ENCODE data around the gene DHRSX. TPM values are rescaled to one million over a fixed set of nuclear protein-coding genes. Genes with fewer than 3 reads are reported as not detected.

The DHRSX gene
- polyA plus RNA-seq, 3 donors = 12.9 to 33.2 (median 28.3) TPM

GRCh38 chrX:2267890-2268289, 232.9 kb downstream of the DHRSX start:
- no peak overlapping the region for H3K4me3 ChIP-seq (replicated peaks in 1 of 3; ENCODE audit: low read depth in 2 of 3, low read length in 3 of 3)
- no peaks in the 10 kb centered on the region for H4K20me1 ChIP-seq (ENCODE audit: insufficient read depth, low read length)
- H3K27me3 ChIP-seq (ENCODE audit: control insufficient read depth in 2 of 2, insufficient read depth in 2 of 2, low read length in 2 of 2) = no peaks in the 10 kb centered on the region
- H3K79me2 ChIP-seq (ENCODE audit: insufficient read depth, low read length) = no peaks in the 10 kb centered on the region
- intact Hi-C loops (cut with micrococcal nuclease) = no loop called here
- no peaks in the 10 kb centered on the region for H3K4me1 ChIP-seq (ENCODE audit: control insufficient read depth in 1 of 2, insufficient read depth in 2 of 2, low read length in 2 of 2)
- H2AFZ ChIP-seq (ENCODE audit: insufficient read depth, low read depth, low read length, poor library complexity, severe bottlenecking) = no peak overlapping the region
- no peaks in the 10 kb centered on the region for H3K4me1 Mint-ChIP-seq
- H3K9ac ChIP-seq (ENCODE audit: insufficient read depth, low read length, poor library complexity, severe bottlenecking) = no peak overlapping the region
- no peak overlapping the region for H3K27ac ChIP-seq (ENCODE audit: low read depth in 1 of 2, low read length in 2 of 2)
- H3K9me3 ChIP-seq (replicated peaks in 1 of 2; ENCODE audit: control insufficient read depth in 1 of 2, insufficient read depth in 1 of 2, low read length in 2 of 2) = peaks cover 0 to 6% of the 10 kb centered on the region in 2 donors
- peaks cover 2 to 7% (median 4%) of the 10 kb centered on the region in 7 donors for H3K9me3 Mint-ChIP-seq
- 92% methylated on average over 4 of the region's 8 CpGs for WGBS (ENCODE audit: insufficient coverage)
- no peak overlapping the region for H3K4me3 Mint-ChIP-seq
- H3K36me3 ChIP-seq (replicated peaks in 1 of 2; ENCODE audit: control insufficient read depth in 1 of 2, insufficient read depth in 2 of 2, low read length in 2 of 2) = peaks cover 21 to 32% of the 10 kb centered on the region in 2 donors
- no peak for DNase-seq
- peaks cover 34 to 41% of the 10 kb centered on the region in 2 donors for H3K36me3 Mint-ChIP-seq
- no peak for TF ChIP-seq CTCF (IDR thresholded peaks at IDR 0.05)
- peaks cover 0 to 1% (median 0%) of the 10 kb centered on the region in 3 donors for H3K27me3 Mint-ChIP-seq (ENCODE audit: low read depth in 3 of 3)
- no peak overlapping the region for H3K4me2 ChIP-seq (replicated peaks; ENCODE audit: extremely low read depth, low read length, poor library complexity, severe bottlenecking)
- no peak overlapping the region for H3K27ac Mint-ChIP-seq

- WGBS (ENCODE audit: insufficient coverage) = 94% methylated on average over 22 of the region's 26 CpGs
- no peak for DNase-seq
These were observed 234.1 kb downstream of the DHRSX start for GRCh38 chrX:2266445-2267349.

More at GRCh38 chrX:2266445-2267349, 234.1 kb downstream of the DHRSX start:
- no peaks in the 10 kb centered on the region for H4K20me1 ChIP-seq (ENCODE audit: insufficient read depth, low read length)
- H3K4me2 ChIP-seq (replicated peaks; ENCODE audit: extremely low read depth, low read length, poor library complexity, severe bottlenecking) = no peak overlapping the region
- H2AFZ ChIP-seq (ENCODE audit: insufficient read depth, low read depth, low read length, poor library complexity, severe bottlenecking) = no peak overlapping the region
- H3K4me1 ChIP-seq (ENCODE audit: control insufficient read depth in 1 of 2, insufficient read depth in 2 of 2, low read length in 2 of 2) = no peaks in the 10 kb centered on the region
- H3K9me3 ChIP-seq (replicated peaks in 1 of 2; ENCODE audit: control insufficient read depth in 1 of 2, insufficient read depth in 1 of 2, low read length in 2 of 2) = peaks cover 0 to 6% of the 10 kb centered on the region in 2 donors
- no peak overlapping the region for H3K9ac ChIP-seq (ENCODE audit: insufficient read depth, low read length, poor library complexity, severe bottlenecking)
- H3K4me3 ChIP-seq (replicated peaks in 1 of 3; ENCODE audit: low read depth in 2 of 3, low read length in 3 of 3) = no peak overlapping the region
- Mint-ChIP-seq H3K27ac (peak overlapping the region in 2 of 7 donors; percentile 74 to 77), H3K9me3 (peaks cover 2 to 7% (median 4%) of the 10 kb centered on the region in 7 donors), H3K4me3 (no peak overlapping the region), H3K27me3 (ENCODE audit: low read depth in 3 of 3) (peaks cover 0 to 1% (median 0%) of the 10 kb centered on the region in 3 donors), H3K4me1 (no peaks in the 10 kb centered on the region), H3K36me3 (peaks cover 31 to 46% of the 10 kb centered on the region in 2 donors)
- H3K27me3 ChIP-seq (ENCODE audit: control insufficient read depth in 2 of 2, insufficient read depth in 2 of 2, low read length in 2 of 2) = no peaks in the 10 kb centered on the region
- no peak overlapping the region for H3K27ac ChIP-seq (ENCODE audit: low read depth in 1 of 2, low read length in 2 of 2)
- no peaks in the 10 kb centered on the region for H3K79me2 ChIP-seq (ENCODE audit: insufficient read depth, low read length)
- H3K36me3 ChIP-seq (replicated peaks in 1 of 2; ENCODE audit: control insufficient read depth in 1 of 2, insufficient read depth in 2 of 2, low read length in 2 of 2) = peaks cover 21 to 32% of the 10 kb centered on the region in 2 donors
- intact Hi-C loops (cut with micrococcal nuclease) = no loop called here
- TF ChIP-seq CTCF (IDR thresholded peaks at IDR 0.05) = no peak

All from CD14-positive monocyte (primary cell).